ENCODE results near the gene CD72.

Gene CD72

GRCh38 chr9:35560625-35561337 is 57.4 kb downstream of the CD72 start:
- CTCF ChIA-PET = no interaction called here
- DNase-seq (ENCODE audit: extremely low spot score) = no peak
- TF ChIP-seq SUZ12 (IDR thresholded peaks at IDR 0.05) (no peak), FOXM1 (IDR thresholded peaks at IDR 0.05; ENCODE audit: borderline replicate concordance) (no peak), BHLHE40 (IDR thresholded peaks at IDR 0.05; ENCODE audit: borderline replicate concordance) (no peak)
- POLR2A ChIA-PET = no interaction called here

Data from HEK293T (cell line).